ENCODE measurements around the gene GPC5. TPM values are rescaled to one million over a fixed set of nuclear protein-coding genes. Genes with fewer than 3 reads are reported as not detected.

The GPC5 gene
- total and polyA plus RNA-seq, 2 of the 13 experiments (the other 11 are each of a cell fraction or from before 2014, with no cell fraction given) = 0.02 to 0.07 TPM

- no peak for TF ChIP-seq CEBPZ (IDR thresholded peaks at IDR 0.05; ENCODE audit: low read length)
Observed at GRCh38 chr13:92300651-92301050, 902.2 kb downstream of the GPC5 start (continued).

DNA sequence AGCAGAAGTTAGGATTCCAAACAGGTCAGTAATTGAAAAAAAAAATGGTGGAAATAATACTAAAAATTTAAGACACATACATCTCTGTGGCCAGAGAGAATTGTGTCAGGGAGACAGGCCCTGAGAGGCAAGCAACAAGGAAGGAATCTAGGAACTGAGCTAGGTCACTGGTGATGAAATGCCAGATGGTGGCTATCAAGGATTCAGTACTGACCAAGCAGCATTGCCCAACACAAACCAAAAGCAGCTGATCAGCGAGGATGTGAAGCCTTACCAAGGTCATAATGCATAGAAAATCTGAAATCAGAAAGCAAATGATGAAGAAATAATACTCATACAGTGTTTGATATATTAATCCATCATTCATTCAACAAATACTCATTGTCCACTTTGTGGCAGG is 905.0 kb downstream of the GPC5 start:
- Histone ChIP-seq H3K27ac (ENCODE audit: extremely low read length, insufficient read depth, low read length) (no peak overlapping the region), H3K79me2 (ENCODE audit: insufficient read depth, low read length) (no peaks in the 10 kb centered on the region), H3K4me1 (ENCODE audit: insufficient read depth, low read length) (no peaks in the 10 kb centered on the region), H3K9me3 (ENCODE audit: low read length) (no peaks in the 10 kb centered on the region), H2AFZ (ENCODE audit: low read length) (no peak overlapping the region), H3K36me3 (replicated peaks in 1 of 2; ENCODE audit: control insufficient read depth in 1 of 2, insufficient read depth in 2 of 2, low read length in 2 of 2) (no peaks in the 10 kb centered on the region), H3K4me3 (replicated peaks in 1 of 3; ENCODE audit: insufficient read depth in 1 of 3, low read depth in 2 of 3, low read length in 3 of 3) (no peak overlapping the region), H3K27me3 (ENCODE audit: control insufficient read depth in 1 of 2, insufficient read depth in 2 of 2, low read length in 2 of 2) (no peaks in the 10 kb centered on the region), H3K9ac (ENCODE audit: insufficient read depth, low read depth, low read length) (no peak overlapping the region), H3K4me2 (ENCODE audit: low read depth, low read length) (no peak overlapping the region), H4K20me1 (ENCODE audit: insufficient read depth, low read length) (no peaks in the 10 kb centered on the region)
- in situ Hi-C loops (cut with HindIII; ENCODE audit: extremely low pct_ligation_motif_present, low pct_unique_long_range_greater_than_20kb) = no loop called here
- no peak for DNase-seq (ENCODE audit: low spot score)
- intact Hi-C loops (cut with micrococcal nuclease; ENCODE audit: unreplicated experiment) = no loop called here
- whole genome bisulfite sequencing (ENCODE audit: low lambda C conversion rate) = 3% methylated on average over 1 of the region's 1 CpG
- no peak for FAIRE-seq
- POLR2A ChIA-PET = no interaction called here
- no peak for ATAC-seq
- CTCF ChIA-PET (ENCODE audit: low intra/inter-chr PET ratio, low total read pairs) = no interaction called here
- BruUV-seq (replicated peaks) = no TSS peak
- TF ChIP-seq, protein P1, sequence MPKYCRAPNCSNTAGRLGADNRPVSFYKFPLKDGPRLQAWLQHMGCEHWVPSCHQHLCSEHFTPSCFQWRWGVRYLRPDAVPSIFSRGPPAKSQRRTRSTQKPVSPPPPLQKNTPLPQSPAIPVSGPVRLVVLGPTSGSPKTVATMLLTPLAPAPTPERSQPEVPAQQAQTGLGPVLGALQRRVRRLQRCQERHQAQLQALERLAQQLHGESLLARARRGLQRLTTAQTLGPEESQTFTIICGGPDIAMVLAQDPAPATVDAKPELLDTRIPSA (CRISPR knock-in tag; IDR thresholded peaks at IDR 0.05; ENCODE audit: borderline replicate concordance) = no peak
- TF ChIP-seq ZMAT5 (CRISPR knock-in tag; IDR thresholded peaks at IDR 0.05; ENCODE audit: borderline replicate concordance, low read depth) = no peak
- no peak for TF ChIP-seq ZNF660 (CRISPR knock-in tag; IDR thresholded peaks at IDR 0.05; ENCODE audit: borderline replicate concordance, low read depth)
- TF ChIP-seq ZBTB10 (CRISPR knock-in tag; IDR thresholded peaks at IDR 0.05; ENCODE audit: borderline replicate concordance) = no peak
- TF ChIP-seq MED8 (CRISPR knock-in tag; IDR thresholded peaks at IDR 0.05; ENCODE audit: insufficient replicate concordance) = no peak
- TF ChIP-seq ZBTB34 (CRISPR knock-in tag; IDR thresholded peaks at IDR 0.05) = no peak
- no peak for TF ChIP-seq EHMT2 (IDR thresholded peaks at IDR 0.05; ENCODE audit: borderline replicate concordance, low read depth, low read length)
- no peak for TF ChIP-seq MATR3 (CRISPR knock-in tag; IDR thresholded peaks at IDR 0.05)
- TF ChIP-seq ZC3H4 (CRISPR knock-in tag; IDR thresholded peaks at IDR 0.05; ENCODE audit: borderline replicate concordance) = no peak
- TF ChIP-seq SOX5 (CRISPR knock-in tag; IDR thresholded peaks at IDR 0.05; ENCODE audit: borderline replicate concordance) = no peak
- no peak for TF ChIP-seq ZNF839 (CRISPR knock-in tag; IDR thresholded peaks at IDR 0.05; ENCODE audit: borderline replicate concordance)

All from HepG2 (cell line).